Pancreas (tissue), 10 donors: Measurements from ENCODE around the gene CLIP2. TPM values are rescaled to one million over a fixed set of nuclear protein-coding genes. Genes with fewer than 3 reads are reported as not detected.

Source experiments
- ATAC-seq, 4 donors: fragments of 200-7000 bp; cut with Tn5 transposase; one replicate each; pipeline versions ENCODE4 v1.8.0 to v1.9.1; 2020; ENCODE audit warnings: mild to moderate bottlenecking in 4 of 4, moderate library complexity in 4 of 4
- DNase-seq, 6 donors: peaks; one replicate each; pipeline ENCODE4 v3.0.0-alpha.2; 2020
- FAIRE-seq: peaks from 2 replicates; lab custom pipeline; 2012; peaks lifted over from hg19 to GRCh38; lab: Jason Lieb, UNC
- H3K27ac ChIP-seq, 4 donors: fragments of 200-600 bp; sonication (generic); 1 replicate in 3 of 4; 2 replicates in 1 of 4; pipeline versions ENCODE4 v1.5.0 to v1.8.0; 2020
- H3K27me3 ChIP-seq, 4 donors: fragments of 200-600 bp; one replicate each; pipeline ENCODE4 v1.8.0; 2021
- H3K36me3 ChIP-seq, 3 donors: fragments of 200-600 bp; sonication (generic) in 1 of 3; one replicate each; pipeline versions ENCODE4 v1.5.0 to v1.8.0; 2020 to 2021
- H3K4me1 ChIP-seq, 3 donors: fragments of 200-600 bp; one replicate each; pipeline ENCODE4 v1.8.0; 2021
- H3K4me3 ChIP-seq, 4 donors: fragments of 200-600 bp; sonication (generic) in 2 of 4; one replicate each; pipeline versions ENCODE4 v1.5.0 to v1.8.0; 2020 to 2021
- H3K9me3 ChIP-seq, 4 donors: fragments of 200-600 bp; one replicate each; pipeline ENCODE4 v1.8.0; 2021
- CTCF ChIP-seq, 4 donors: fragments of 200-600 bp; sonication (generic) in 3 of 4; IDR thresholded peaks; one replicate each; pipeline versions ENCODE4 v1.5.0 to v1.8.0; 2021; ENCODE audit warnings: antibody characterized with exemption in 4 of 4
- WGBS, 2 donors: extraction: QIAGEN DNeasy Blood & Tissue Kit; methylation state at CpG; one replicate each; pipeline ENCODE4 v1.1.7; 2013; 5-methylcytosine and 5-hydroxymethylcytosine counted together
- intact Hi-C, 3 donors: fragments of 100-400 bp; cut with DNase I; formaldehyde crosslinking; loops; one replicate each; pipeline versions ENCODE4 v1.11.1 to v1.14.2; 2022
- polyA plus RNA-seq, 2 donors: library from polyadenylated mRNA; stranded (reverse); fragments of 200-250 nt; gene quantifications; one replicate each; pipeline ENCODE4 v1.2.3, GENCODE V29; 2013
- total RNA-seq, 6 donors: library from RNA; stranded (reverse); fragmentation: NEBNext Ultra II Directional in 4 of 6; extraction: Animal tissue kit (Norgen Biotek cat#: 25700) in 4 of 6; gene quantifications; one replicate each; pipeline versions ENCODE4 v1.2.1 to v1.2.4, GENCODE V29; 2021 to 2023
- donor health status: healthy with polysubstance abuse.
- donor health status: DM: no; HTN: no; CAD: no; lungs with moderate emphysema.
- donor health status: DM: no; HTN: no; CAD: no.
- donor health status: control.
- donor health status: control.
- donor health status: Bipolar disorder and iron deficiency.
- donor health status: DM: yes; HTN: yes; CAD: no.
- donor health status: DM: no; HTN: no; CAD: no.
- donor health status: DM: no; HTN: no; CAD: no.
- donor health status: DM: yes; HTN: yes; CAD: no.

CLIP2 gene
- total and polyA plus RNA-seq, 8 donors = 8.5 to 30.6 (median 20.8) TPM

DNA sequence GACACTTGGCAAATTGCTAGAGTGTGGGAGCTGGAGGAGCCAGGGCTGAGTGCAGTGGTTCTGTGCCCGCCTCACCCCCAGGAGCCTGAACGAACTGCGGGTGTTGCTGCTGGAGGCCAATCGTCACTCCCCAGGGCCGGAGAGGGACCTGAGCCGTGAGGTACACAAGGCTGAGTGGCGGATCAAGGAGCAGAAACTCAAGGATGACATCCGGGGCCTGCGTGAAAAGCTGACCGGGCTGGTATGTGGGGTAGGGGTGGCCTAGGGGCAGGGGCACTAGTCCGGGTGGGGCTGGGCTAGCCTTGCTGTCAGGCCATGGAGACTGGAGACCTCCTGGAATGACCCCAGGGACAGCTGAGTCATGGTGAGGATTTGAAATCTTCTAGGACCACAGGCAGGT is 107.8 kb downstream of the CLIP2 start:
- 95 to 96% methylated on average over 11 of the region's 11 CpGs for WGBS, 2 donors
- H3K36me3 ChIP-seq = peaks cover 0 to 5% (median 5%) of the 10 kb centered on the region in 3 donors
- no peaks in the 10 kb centered on the region for H3K9me3 ChIP-seq
- H3K4me3 ChIP-seq = no peak overlapping the region
- ATAC-seq (no peak), DNase-seq (no peak), FAIRE-seq (no peak)
- H3K4me1 ChIP-seq = peaks cover 0 to 5% (median 3%) of the 10 kb centered on the region in 3 donors
- no peak for TF ChIP-seq CTCF (IDR thresholded peaks at IDR 0.05)
- no peaks in the 10 kb centered on the region for H3K27me3 ChIP-seq
- intact Hi-C loops = loop anchor here in 1 of 3 donors (10.0 kb wide), 1 partner anchor 532 kb away; the partner anchor contains the start of gene TMEM270
- no peak overlapping the region for H3K27ac ChIP-seq

DNA sequence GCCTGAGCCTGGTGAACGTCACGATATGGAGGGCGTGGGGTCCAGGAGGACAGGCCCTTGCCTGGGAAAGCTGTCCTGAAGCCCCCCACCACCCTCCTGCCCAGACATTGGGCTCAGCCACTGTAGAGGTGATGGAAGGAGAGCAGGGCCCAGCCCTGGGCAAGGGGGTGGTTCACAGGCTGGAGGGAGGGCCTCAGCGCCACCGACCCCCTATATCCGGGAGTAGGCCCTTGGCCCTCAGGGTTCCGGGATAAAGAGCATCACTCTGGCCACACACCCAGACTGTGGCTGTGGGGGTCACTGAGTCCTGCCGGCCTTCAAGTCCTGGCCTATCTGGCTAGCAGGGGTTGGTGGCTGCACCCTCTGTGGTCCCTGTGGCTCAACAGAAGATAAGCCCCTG is 109.2 kb downstream of the CLIP2 start:
- ATAC-seq (no peak), DNase-seq (no peak), FAIRE-seq (no peak)
- H3K36me3 ChIP-seq = peaks cover 0 to 10% (median 5%) of the 10 kb centered on the region in 3 donors
- TF ChIP-seq CTCF (IDR thresholded peaks at IDR 0.05) = no peak
- no peaks in the 10 kb centered on the region for H3K27me3 ChIP-seq
- no peak overlapping the region for H3K4me3 ChIP-seq
- intact Hi-C loops = loop anchor here in 1 of 3 donors (10.0 kb wide), 1 partner anchor 534 kb away; the partner anchor contains the start of gene TMEM270
- no peaks in the 10 kb centered on the region for H3K9me3 ChIP-seq
- 90 to 95% methylated on average over 8 of the region's 8 CpGs for WGBS, 2 donors
- peaks cover 0 to 2% (median under 1%) of the 10 kb centered on the region in 3 donors for H3K4me1 ChIP-seq
- H3K27ac ChIP-seq = no peak overlapping the region

DNA sequence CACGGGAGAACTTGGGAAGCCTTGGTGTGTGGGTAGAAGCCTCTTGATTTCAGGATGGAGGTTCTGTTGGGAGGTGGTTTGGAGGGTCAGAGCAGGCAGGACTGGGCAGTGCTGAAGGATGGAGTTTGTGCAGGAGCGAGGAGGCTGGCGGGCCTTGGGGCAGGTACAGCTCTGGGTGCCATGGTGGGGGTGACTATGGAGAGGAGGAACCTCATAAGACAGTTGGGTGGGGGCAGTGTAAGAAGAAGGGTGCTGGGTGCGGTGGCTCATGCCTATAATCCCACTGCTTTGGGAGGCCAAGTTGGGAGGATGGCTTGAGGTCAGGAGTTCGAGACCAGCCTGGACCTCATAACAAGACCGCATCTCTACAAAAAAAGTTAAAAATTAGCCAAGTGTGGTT is 109.8 kb downstream of the CLIP2 start:
- Histone ChIP-seq H3K4me3 (no peak overlapping the region), H3K27ac (no peak overlapping the region), H3K9me3 (no peaks in the 10 kb centered on the region), H3K36me3 (peaks cover 0 to 12% (median 5%) of the 10 kb centered on the region in 3 donors), H3K27me3 (no peaks in the 10 kb centered on the region), H3K4me1 (no peaks in the 10 kb centered on the region)
- WGBS, 2 donors = 87 to 91% methylated on average over 6 of the region's 6 CpGs
- ATAC-seq (no peak), DNase-seq (no peak), FAIRE-seq (no peak)
- TF ChIP-seq CTCF (IDR thresholded peaks at IDR 0.05) = no peak
- intact Hi-C loops = loop anchor here in 1 of 3 donors (10.0 kb wide), 1 partner anchor 534 kb away; the partner anchor contains the start of gene TMEM270

DNA sequence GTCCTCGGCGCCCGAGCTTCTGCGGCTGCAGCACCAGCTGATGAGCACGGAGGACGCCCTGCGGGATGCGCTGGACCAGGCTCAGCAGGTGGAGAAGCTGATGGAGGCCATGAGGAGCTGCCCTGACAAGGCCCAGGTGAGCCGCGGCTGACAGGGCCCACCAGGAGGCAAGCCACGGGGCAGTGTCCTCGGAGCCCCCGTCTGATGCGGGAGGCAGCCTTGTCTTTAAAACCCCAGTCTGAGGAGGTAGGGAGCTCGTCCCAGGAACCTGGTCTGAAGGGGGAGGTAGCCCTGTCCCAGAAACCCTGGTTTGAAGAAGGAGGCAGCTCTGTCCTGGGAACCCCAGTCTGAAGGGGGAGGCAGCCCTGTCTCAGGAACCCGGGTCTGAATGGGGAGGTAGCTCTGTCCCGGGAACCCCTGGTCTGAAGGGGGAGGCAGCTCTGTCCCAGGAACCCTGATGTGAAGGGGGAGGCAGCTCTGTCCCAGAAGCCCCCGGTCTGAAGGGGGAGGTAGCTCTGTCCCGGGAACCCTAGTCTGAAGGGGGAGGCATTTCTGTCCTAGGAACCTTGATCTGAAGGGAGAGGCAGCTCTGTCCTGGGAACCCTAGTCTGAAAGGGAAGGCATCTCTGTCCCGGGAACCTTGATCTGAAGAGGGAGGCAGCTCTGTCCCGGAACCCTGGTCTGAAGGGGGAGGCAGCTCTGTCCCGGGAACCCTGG is 111.4 kb downstream of the CLIP2 start:
- FAIRE-seq (no peak), ATAC-seq (peak in 2 of 4 donors; percentile 4 to 12)

More for the DNA sequence above, 111.4 kb downstream of the CLIP2 start:
- intact Hi-C loops = loop anchor here (1.0 to 10.0 kb wide), 3 partner anchors 186 to 332 kb away; partner anchors contain the start of gene LAT2 (in 1 of the 3)
- no peak overlapping the region for H3K4me3 ChIP-seq
- peak in 1 of 6 donors; percentile 74 for DNase-seq
- no peak overlapping the region for H3K27ac ChIP-seq
- 88 to 90% methylated on average over 22 of the region's 22 CpGs for WGBS, 2 donors
- no peaks in the 10 kb centered on the region for H3K9me3 ChIP-seq
- peaks cover 0 to 16% (median 4%) of the 10 kb centered on the region in 3 donors for H3K36me3 ChIP-seq
- no peak for TF ChIP-seq CTCF (IDR thresholded peaks at IDR 0.05)
- H3K4me1 ChIP-seq = no peaks in the 10 kb centered on the region
- no peaks in the 10 kb centered on the region for H3K27me3 ChIP-seq
